ENCODE results near the gene GAK. TPM values are rescaled to one million over a fixed set of nuclear protein-coding genes. Genes with fewer than 3 reads are reported as not detected.

GAK gene
- total RNA-seq, 4 donors from 2014 or later, result 34.9 to 48.3 (median 44.5) TPM

DNA sequence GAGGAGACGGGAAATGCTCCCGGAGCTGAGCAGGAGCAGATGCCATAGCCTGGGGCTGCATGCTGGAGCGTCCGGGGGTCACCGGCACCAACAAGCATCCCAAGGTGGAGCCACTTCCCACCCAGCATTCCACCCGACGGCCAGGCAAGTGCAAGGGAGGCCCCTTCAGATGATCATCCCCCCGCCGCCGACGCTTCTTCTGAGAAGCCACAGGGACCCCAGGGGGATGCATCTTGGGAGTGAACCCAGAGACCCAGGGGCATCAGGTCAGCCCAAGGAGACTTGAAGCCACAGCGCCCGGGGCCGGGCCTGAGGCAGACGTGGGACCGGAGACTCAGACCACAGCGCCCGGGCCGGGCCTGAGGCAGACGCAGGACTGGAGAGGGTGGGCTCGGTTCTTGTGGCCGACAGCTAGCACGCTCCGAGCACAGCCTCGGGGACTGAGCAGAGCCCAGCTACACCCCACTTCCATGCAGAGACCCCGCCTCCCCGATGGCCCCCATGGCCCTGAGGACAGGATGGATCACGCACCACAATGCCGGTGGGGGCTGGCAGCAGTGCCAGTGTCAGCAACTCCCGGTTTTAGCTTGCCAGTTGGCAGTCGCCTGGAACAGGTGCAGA lies 73.2 kb downstream of the GAK start:
- no peak overlapping the region for H3K27ac ChIP-seq
- H3K36me3 ChIP-seq, result peaks cover 0 to 71% of the 10 kb centered on the region in 2 donors
- H3K4me1 ChIP-seq, result no peaks in the 10 kb centered on the region
- DNase-seq (no peak), ATAC-seq (no peak)
- H3K4me3 ChIP-seq, result no peak overlapping the region
- TF ChIP-seq, protein P1, sequence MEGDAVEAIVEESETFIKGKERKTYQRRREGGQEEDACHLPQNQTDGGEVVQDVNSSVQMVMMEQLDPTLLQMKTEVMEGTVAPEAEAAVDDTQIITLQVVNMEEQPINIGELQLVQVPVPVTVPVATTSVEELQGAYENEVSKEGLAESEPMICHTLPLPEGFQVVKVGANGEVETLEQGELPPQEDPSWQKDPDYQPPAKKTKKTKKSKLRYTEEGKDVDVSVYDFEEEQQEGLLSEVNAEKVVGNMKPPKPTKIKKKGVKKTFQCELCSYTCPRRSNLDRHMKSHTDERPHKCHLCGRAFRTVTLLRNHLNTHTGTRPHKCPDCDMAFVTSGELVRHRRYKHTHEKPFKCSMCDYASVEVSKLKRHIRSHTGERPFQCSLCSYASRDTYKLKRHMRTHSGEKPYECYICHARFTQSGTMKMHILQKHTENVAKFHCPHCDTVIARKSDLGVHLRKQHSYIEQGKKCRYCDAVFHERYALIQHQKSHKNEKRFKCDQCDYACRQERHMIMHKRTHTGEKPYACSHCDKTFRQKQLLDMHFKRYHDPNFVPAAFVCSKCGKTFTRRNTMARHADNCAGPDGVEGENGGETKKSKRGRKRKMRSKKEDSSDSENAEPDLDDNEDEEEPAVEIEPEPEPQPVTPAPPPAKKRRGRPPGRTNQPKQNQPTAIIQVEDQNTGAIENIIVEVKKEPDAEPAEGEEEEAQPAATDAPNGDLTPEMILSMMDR (IDR thresholded peaks at IDR 0.05 in 4 of 5, conservative IDR thresholded peaks at IDR 0.05 in 1 of 5), result no peak
- no peak for TF ChIP-seq POLR2A (IDR thresholded peaks at IDR 0.05)
- no peaks in the 10 kb centered on the region for H3K27me3 ChIP-seq
- in situ Hi-C loops (cut with MboI; ENCODE audit: low sequenced_read_pairs in 4 of 4) (no loop called here), intact Hi-C loops (cut with DNase I; ENCODE audit: low total_unique reads) (no loop called here)
- H3K9me3 ChIP-seq, result no peaks in the 10 kb centered on the region

DNA sequence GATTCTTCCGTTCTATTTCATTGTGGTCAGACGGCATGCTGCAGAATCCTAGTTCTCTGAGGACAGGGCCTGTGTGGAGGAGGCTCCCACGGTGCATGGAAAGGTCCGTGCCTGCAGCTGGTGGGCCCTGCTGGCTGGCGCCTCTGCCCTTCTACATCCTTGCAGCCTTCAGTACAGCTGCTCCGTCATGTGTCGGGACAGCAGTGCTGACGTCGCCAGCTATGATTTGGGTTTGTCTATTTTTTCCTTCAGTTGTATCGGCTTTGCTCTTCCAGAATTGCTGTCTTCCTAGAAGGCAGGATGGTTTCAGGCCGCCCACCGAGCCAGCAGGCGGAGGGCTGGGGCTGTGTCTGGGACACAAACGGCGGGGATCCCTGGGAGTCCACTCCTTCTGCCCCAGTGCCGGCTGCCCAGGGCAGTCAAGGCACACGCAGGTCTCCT lies 74.1 kb downstream of the GAK start:
- intact Hi-C loops (cut with DNase I; ENCODE audit: low total_unique reads), result no loop called here
- DNase-seq (no peak), ATAC-seq (no peak)
- TF ChIP-seq, protein P1 (IDR thresholded peaks at IDR 0.05 in 4 of 5, conservative IDR thresholded peaks at IDR 0.05 in 1 of 5), result no peak
- TF ChIP-seq POLR2A (IDR thresholded peaks at IDR 0.05), result no peak
- Histone ChIP-seq H3K9me3 (no peaks in the 10 kb centered on the region), H3K36me3 (peaks cover 0 to 62% of the 10 kb centered on the region in 2 donors), H3K27me3 (no peaks in the 10 kb centered on the region), H3K4me3 (no peak overlapping the region), H3K27ac (no peak overlapping the region), H3K4me1 (no peaks in the 10 kb centered on the region)
- in situ Hi-C loops (cut with MboI; ENCODE audit: low sequenced_read_pairs in 4 of 4), result no loop called here

DNA sequence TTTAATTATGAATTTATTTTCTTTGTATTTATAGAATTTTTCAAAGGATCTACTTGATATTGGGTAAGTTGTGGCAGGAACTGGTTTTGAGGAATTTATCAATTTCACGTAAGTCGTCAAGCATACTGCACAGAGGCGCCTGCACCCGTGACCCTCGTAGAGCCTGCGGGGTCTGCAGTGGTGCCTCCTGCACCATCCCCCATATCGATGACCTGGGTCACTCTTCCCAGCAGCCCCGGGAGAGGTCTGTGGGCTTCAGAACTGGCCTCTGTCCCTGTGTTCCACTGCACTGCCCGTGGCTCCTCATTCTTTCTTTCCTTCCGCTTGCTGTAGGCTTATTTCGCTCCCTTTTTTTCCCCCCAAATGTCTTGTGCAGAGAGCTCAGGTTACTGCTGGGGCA lies 74.7 kb downstream of the GAK start:
- TF ChIP-seq POLR2A (IDR thresholded peaks at IDR 0.05), result no peak
- TF ChIP-seq, protein P1 (IDR thresholded peaks at IDR 0.05 in 4 of 5, conservative IDR thresholded peaks at IDR 0.05 in 1 of 5), result no peak

GRCh38 chr4:856225-856901 lies 75.8 kb downstream of the GAK start:
- no peaks in the 10 kb centered on the region for H3K4me1 ChIP-seq
- H3K9me3 ChIP-seq, result no peaks in the 10 kb centered on the region
- in situ Hi-C loops (cut with MboI; ENCODE audit: low sequenced_read_pairs in 4 of 4), result no loop called here
- H3K36me3 ChIP-seq, result peaks cover 0 to 51% of the 10 kb centered on the region in 2 donors
- H3K27me3 ChIP-seq, result no peaks in the 10 kb centered on the region
- no peak overlapping the region for H3K4me3 ChIP-seq
- DNase-seq, result no peak
- no peak for ATAC-seq
- H3K27ac ChIP-seq, result no peak overlapping the region
- TF ChIP-seq POLR2A (IDR thresholded peaks at IDR 0.05), result no peak
- TF ChIP-seq, protein P1 (IDR thresholded peaks at IDR 0.05 in 4 of 5, conservative IDR thresholded peaks at IDR 0.05 in 1 of 5), result no peak
- intact Hi-C loops (cut with DNase I; ENCODE audit: low total_unique reads), result no loop called here

More for the DNA sequence above, 74.7 kb downstream of the GAK start:
- DNase-seq, result no peak
- in situ Hi-C loops (cut with MboI; ENCODE audit: low sequenced_read_pairs in 4 of 4) (no loop called here), intact Hi-C loops (cut with DNase I; ENCODE audit: low total_unique reads) (no loop called here)
- H3K36me3 ChIP-seq, result peaks cover 0 to 56% of the 10 kb centered on the region in 2 donors
- no peaks in the 10 kb centered on the region for H3K4me1 ChIP-seq
- no peak overlapping the region for H3K4me3 ChIP-seq
- H3K27me3 ChIP-seq, result no peaks in the 10 kb centered on the region
- ATAC-seq, result no peak
- no peak overlapping the region for H3K27ac ChIP-seq
- no peaks in the 10 kb centered on the region for H3K9me3 ChIP-seq

Data from gastrocnemius medialis (tissue), 4 donors.